Neural progenitor cell (in vitro differentiated cells): ENCODE measurements around the gene SET. TPM values are rescaled to one million over a fixed set of nuclear protein-coding genes. Genes with fewer than 3 reads are reported as not detected.

Source experiments
- DNase-seq: peaks from one replicate; pipeline ENCODE4 v3.0.0-alpha.2; 2016; ENCODE audit warnings: low spot score
- H2AFZ ChIP-seq: fragments of 200-600 bp; sonication (generic); replicated peaks from 2 replicates; pipeline ENCODE4 v1.6.1; 2016; ENCODE audit warnings: antibody characterized with exemption
- H3F3A ChIP-seq: fragments of 200-600 bp; sonication (generic); 2 replicates; pipeline ENCODE4 v1.6.1; 2016; ENCODE audit warnings: antibody characterized with exemption, low read depth
- H3K27ac ChIP-seq: fragments of 200-600 bp; sonication (generic); 2 replicates; pipeline ENCODE4 v1.5.1; 2016; ENCODE audit warnings: mild to moderate bottlenecking
- H3K27me3 ChIP-seq: fragments of 200-600 bp; sonication (generic); 2 replicates; pipeline ENCODE4 v1.6.1; 2016; ENCODE audit warnings: mild to moderate bottlenecking, moderate library complexity
- H3K36me3 ChIP-seq: fragments of 200-600 bp; sonication (generic); 2 replicates; pipeline ENCODE4 v1.5.1; 2016
- H3K4me1 ChIP-seq: fragments of 200-600 bp; sonication (generic); 2 replicates; pipeline ENCODE4 v1.6.1; 2016; ENCODE audit warnings: mixed run types
- H3K4me2 ChIP-seq: fragments of 200-600 bp; sonication (generic); 2 replicates; pipeline ENCODE4 v1.6.1; 2016
- H3K4me3 ChIP-seq: fragments of 200-600 bp; sonication (generic); 2 replicates; pipeline ENCODE4 v1.5.1; 2016
- H3K79me2 ChIP-seq: fragments of 200-600 bp; sonication (generic); 2 replicates; pipeline ENCODE4 v1.6.1; 2016; ENCODE audit warnings: low read depth
- H3K9ac ChIP-seq: fragments of 200-600 bp; sonication (generic); 2 replicates; pipeline ENCODE4 v1.6.1; 2016
- H3K9me3 ChIP-seq: fragments of 200-600 bp; sonication (generic); 2 replicates; pipeline ENCODE4 v1.5.1; 2016; ENCODE audit warnings: low read depth
- H4K20me1 ChIP-seq: fragments of 200-600 bp; sonication (generic); 2 replicates; pipeline ENCODE4 v1.6.1; 2016; ENCODE audit warnings: low read depth
- H3K27ac Mint-ChIP-seq: 3 replicates; pipeline ENCODE4 v1.8.0; 2021; ENCODE audit warnings: mixed read lengths
- H3K27me3 Mint-ChIP-seq: 2 replicates; pipeline ENCODE4 v1.8.0; 2022; ENCODE audit warnings: low read depth, mild to moderate bottlenecking, inconsistent platforms, moderate library complexity, mixed read lengths; ENCODE audit not compliant: insufficient read depth
- H3K36me3 Mint-ChIP-seq: 3 replicates; pipeline ENCODE4 v1.8.0; 2021; ENCODE audit warnings: mixed read lengths
- H3K4me1 Mint-ChIP-seq: 3 replicates; pipeline ENCODE4 v1.8.0; 2021; ENCODE audit warnings: mixed read lengths
- H3K4me3 Mint-ChIP-seq: 3 replicates; pipeline ENCODE4 v1.8.0; 2021; ENCODE audit warnings: mild to moderate bottlenecking, moderate library complexity, mixed read lengths
- H3K9me3 Mint-ChIP-seq: 3 replicates; pipeline ENCODE4 v1.8.0; 2020; ENCODE audit warnings: mixed read lengths
- CTCF ChIP-seq: fragments of 200-600 bp; sonication (generic); IDR thresholded peaks from 2 replicates; pipeline ENCODE4 v1.5.1; 2017; ENCODE audit warnings: antibody characterized with exemption, mild to moderate bottlenecking
- EZH2 ChIP-seq: fragments of 200-600 bp; sonication (generic); IDR thresholded peaks from 2 replicates; pipeline ENCODE4 v1.6.1; 2017; ENCODE audit warnings: antibody characterized with exemption, mild to moderate bottlenecking, moderate library complexity
- EZH2phosphoT487 ChIP-seq: fragments of 200-600 bp; sonication (generic); IDR thresholded peaks from 2 replicates; pipeline ENCODE4 v1.6.1; 2017; ENCODE audit warnings: antibody characterized with exemption
- total RNA-seq: library from RNA; depleted of rRNA; stranded (reverse); fragments of >200 nt; gene quantifications from 2 replicates; pipeline ENCODE4 v1.2.3, GENCODE V29; 2015; ENCODE audit warnings: low replicate concordance

The SET gene
- total RNA-seq, 1 donor from 2014 or later = 1,683 TPM

- no peak overlapping the region for H2AFZ ChIP-seq
- H3K79me2 ChIP-seq = peaks cover 55% of the 10 kb centered on the region
- no peaks in the 10 kb centered on the region for H3K36me3 ChIP-seq
- H3K27ac ChIP-seq = peak overlapping the region; percentile 86
- H3K27me3 ChIP-seq = no peaks in the 10 kb centered on the region
- H3K4me1 Mint-ChIP-seq = peaks cover 50% of the 10 kb centered on the region
- peak overlapping the region; percentile 62 for H3K9ac ChIP-seq
- H3K4me1 ChIP-seq = peaks cover 34% of the 10 kb centered on the region
- H3K4me3 Mint-ChIP-seq = peak overlapping the region; percentile 95
- H3F3A ChIP-seq = peaks cover 52% of the 10 kb centered on the region
- peak overlapping the region; percentile 89 for H3K27ac Mint-ChIP-seq
- no peaks in the 10 kb centered on the region for H3K36me3 Mint-ChIP-seq
- no peaks in the 10 kb centered on the region for H3K9me3 Mint-ChIP-seq
- no peak for TF ChIP-seq EZH2phosphoT487
- no peak for TF ChIP-seq EZH2
- TF ChIP-seq CTCF = no peak
- peak overlapping the region; percentile 92 for H3K4me2 ChIP-seq
- peaks cover 6% of the 10 kb centered on the region for H3K27me3 Mint-ChIP-seq
- DNase-seq = peak; percentile 85
- H3K4me3 ChIP-seq = peak overlapping the region; percentile 88
- no peaks in the 10 kb centered on the region for H3K9me3 ChIP-seq
- peaks cover 33% of the 10 kb centered on the region for H4K20me1 ChIP-seq
Measured at GRCh38 chr9:128684325-128685199, 4.5 kb upstream of the SET start.

- no peaks in the 10 kb centered on the region for H3K27me3 ChIP-seq
- TF ChIP-seq EZH2 (no peak), EZH2phosphoT487 (no peak), CTCF (no peak)
- H3K27ac ChIP-seq = no peak overlapping the region
- H3K4me2 ChIP-seq = peak overlapping the region; percentile 92
- Mint-ChIP-seq H3K27ac (peak overlapping the region; percentile 74), H3K4me1 (peaks cover 55% of the 10 kb centered on the region), H3K27me3 (peaks cover 6% of the 10 kb centered on the region), H3K9me3 (no peaks in the 10 kb centered on the region), H3K4me3 (peak overlapping the region; percentile 95), H3K36me3 (peaks cover 5% of the 10 kb centered on the region)
- H4K20me1 ChIP-seq = peaks cover 42% of the 10 kb centered on the region
- peaks cover 59% of the 10 kb centered on the region for H3F3A ChIP-seq
- DNase-seq = no peak
- H3K4me3 ChIP-seq = peak overlapping the region; percentile 88
- peaks cover 36% of the 10 kb centered on the region for H3K4me1 ChIP-seq
- H3K36me3 ChIP-seq = no peaks in the 10 kb centered on the region
- no peak overlapping the region for H2AFZ ChIP-seq
- no peak overlapping the region for H3K9ac ChIP-seq
- H3K79me2 ChIP-seq = peaks cover 65% of the 10 kb centered on the region
- no peaks in the 10 kb centered on the region for H3K9me3 ChIP-seq
Measured at GRCh38 chr9:128685636-128686489, 3.2 kb upstream of the SET start.

- H3K4me1 ChIP-seq = peaks cover 47% of the 10 kb centered on the region
- TF ChIP-seq CTCF = no peak
- TF ChIP-seq EZH2 = no peak
- no peak for TF ChIP-seq EZH2phosphoT487
- H3K4me3 Mint-ChIP-seq = peak overlapping the region; percentile 90
- H3K9me3 ChIP-seq = no peaks in the 10 kb centered on the region
- no peak overlapping the region for H3K4me3 ChIP-seq
- no peaks in the 10 kb centered on the region for H3K27me3 ChIP-seq
- H3K27ac Mint-ChIP-seq = no peak overlapping the region
- peaks cover 15% of the 10 kb centered on the region for H3K36me3 Mint-ChIP-seq
- peak overlapping the region; percentile 83 for H3K4me2 ChIP-seq
- peaks cover 6% of the 10 kb centered on the region for H3K27me3 Mint-ChIP-seq
- DNase-seq = no peak
- H3K9me3 Mint-ChIP-seq = no peaks in the 10 kb centered on the region
- peaks cover 57% of the 10 kb centered on the region for H4K20me1 ChIP-seq
- peaks cover 75% of the 10 kb centered on the region for H3F3A ChIP-seq
- no peak overlapping the region for H3K9ac ChIP-seq
- H3K36me3 ChIP-seq = peaks cover 13% of the 10 kb centered on the region
- peaks cover 63% of the 10 kb centered on the region for H3K4me1 Mint-ChIP-seq
- H3K79me2 ChIP-seq = peaks cover 81% of the 10 kb centered on the region
- H3K27ac ChIP-seq = no peak overlapping the region
- H2AFZ ChIP-seq = no peak overlapping the region
Measured at GRCh38 chr9:128687453-128687852, 1.6 kb upstream of the SET start.
